ENCODE data around the gene TSPAN5.

GRCh38 chr4:98700656-98701055 is 42.2 kb upstream of the TSPAN5 start:
- TF ChIP-seq ZSCAN29 (IDR thresholded peaks at IDR 0.05): no peak
- TF ChIP-seq CBX5 (IDR thresholded peaks at IDR 0.05; ENCODE audit: borderline replicate concordance, low read depth): no peak
- TF ChIP-seq CEBPB (tag; IDR thresholded peaks at IDR 0.05): no peak
- no peak for TF ChIP-seq BRCA1 (IDR thresholded peaks at IDR 0.05)
- TF ChIP-seq BRCA1 (CRISPR knock-in tag; IDR thresholded peaks at IDR 0.05): no peak
- no peak for TF ChIP-seq POLR2A (conservative IDR thresholded peaks at IDR 0.05)
- no peak for TF ChIP-seq ZNF133 (CRISPR knock-in tag; IDR thresholded peaks at IDR 0.05)

Measured in K562 (cell line).